ENCODE data around the gene OBSL1. TPM values are rescaled to one million over a fixed set of nuclear protein-coding genes. Genes with fewer than 3 reads are reported as not detected.

Gene OBSL1
- total RNA-seq, 2 donors from 2014 or later, result 9.9 to 13.2 TPM

DNA sequence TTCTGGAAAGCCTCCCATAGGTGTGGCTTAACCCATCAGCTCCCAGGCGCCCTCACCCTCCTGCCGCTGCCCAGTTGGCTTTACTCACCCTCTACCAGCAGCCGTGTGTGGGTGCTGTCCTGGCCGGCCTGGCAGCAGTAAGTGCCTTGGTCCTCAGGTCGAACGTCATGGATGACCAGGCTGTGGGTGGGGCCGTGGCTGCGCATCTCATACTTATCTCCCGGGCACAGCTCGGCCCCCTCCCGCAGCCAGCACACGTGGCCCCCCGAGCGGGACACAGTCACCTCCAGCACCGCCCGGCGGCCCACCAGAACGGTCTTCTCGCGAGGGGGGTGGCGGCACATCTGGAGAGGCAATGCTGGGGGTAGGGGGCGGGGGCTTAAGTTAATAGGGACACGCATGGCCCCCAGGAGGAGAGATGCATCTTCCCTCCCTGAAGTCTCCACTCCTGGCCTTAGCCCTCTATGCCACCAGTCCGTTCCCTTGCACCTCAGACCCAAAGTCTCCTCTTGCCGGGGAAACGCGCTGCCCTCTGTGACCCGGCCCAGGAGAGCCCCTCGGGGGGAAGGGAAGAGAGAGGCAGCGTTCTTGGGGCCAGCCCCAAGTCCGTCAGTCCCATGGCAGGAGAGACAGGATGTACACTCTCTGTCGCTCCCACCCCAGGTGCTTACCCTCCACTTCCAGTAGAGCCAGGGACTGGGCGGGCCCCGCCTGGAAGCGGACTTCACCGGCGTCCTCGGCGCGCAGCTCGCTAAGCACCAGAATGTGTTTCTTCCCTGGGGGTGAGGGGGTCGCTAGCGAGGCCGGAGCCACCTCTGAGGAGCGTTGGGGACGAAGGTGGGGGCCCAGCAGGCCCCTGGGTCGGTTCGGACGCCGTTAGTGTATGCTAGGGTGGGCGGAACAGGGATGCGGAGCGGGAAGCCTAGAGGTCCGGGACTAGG lies 19.6 kb downstream of the OBSL1 start:
- Histone ChIP-seq H3K4me1 (peaks cover 4% of the 10 kb centered on the region), H3K27me3 (peaks cover 8% of the 10 kb centered on the region), H3K36me3 (no peaks in the 10 kb centered on the region), H3K9me3 (no peaks in the 10 kb centered on the region), H3K27ac (no peak overlapping the region), H3K9ac (ENCODE audit: low read depth in 2 of 2, low read length in 2 of 2) (no peak overlapping the region), H3K4me3 (peak overlapping the region; percentile 60)
- intact Hi-C loops (cut with DNase I), result no loop called here
- TF ChIP-seq, protein P1, sequence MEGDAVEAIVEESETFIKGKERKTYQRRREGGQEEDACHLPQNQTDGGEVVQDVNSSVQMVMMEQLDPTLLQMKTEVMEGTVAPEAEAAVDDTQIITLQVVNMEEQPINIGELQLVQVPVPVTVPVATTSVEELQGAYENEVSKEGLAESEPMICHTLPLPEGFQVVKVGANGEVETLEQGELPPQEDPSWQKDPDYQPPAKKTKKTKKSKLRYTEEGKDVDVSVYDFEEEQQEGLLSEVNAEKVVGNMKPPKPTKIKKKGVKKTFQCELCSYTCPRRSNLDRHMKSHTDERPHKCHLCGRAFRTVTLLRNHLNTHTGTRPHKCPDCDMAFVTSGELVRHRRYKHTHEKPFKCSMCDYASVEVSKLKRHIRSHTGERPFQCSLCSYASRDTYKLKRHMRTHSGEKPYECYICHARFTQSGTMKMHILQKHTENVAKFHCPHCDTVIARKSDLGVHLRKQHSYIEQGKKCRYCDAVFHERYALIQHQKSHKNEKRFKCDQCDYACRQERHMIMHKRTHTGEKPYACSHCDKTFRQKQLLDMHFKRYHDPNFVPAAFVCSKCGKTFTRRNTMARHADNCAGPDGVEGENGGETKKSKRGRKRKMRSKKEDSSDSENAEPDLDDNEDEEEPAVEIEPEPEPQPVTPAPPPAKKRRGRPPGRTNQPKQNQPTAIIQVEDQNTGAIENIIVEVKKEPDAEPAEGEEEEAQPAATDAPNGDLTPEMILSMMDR (IDR thresholded peaks at IDR 0.05), result no peak
- DNase-seq, result peak; percentile 22

- no peak overlapping the region for H3K4me3 ChIP-seq
- no peak for DNase-seq
- H3K27me3 ChIP-seq, result peaks cover 8% of the 10 kb centered on the region
- H3K27ac ChIP-seq, result no peak overlapping the region
- H3K9ac ChIP-seq (ENCODE audit: low read depth in 2 of 2, low read length in 2 of 2), result no peak overlapping the region
- H3K4me1 ChIP-seq, result peaks cover 4% of the 10 kb centered on the region
- no peaks in the 10 kb centered on the region for H3K36me3 ChIP-seq
- TF ChIP-seq, protein P1 (IDR thresholded peaks at IDR 0.05), result no peak
- intact Hi-C loops (cut with DNase I), result no loop called here
- H3K9me3 ChIP-seq, result no peaks in the 10 kb centered on the region
Observed at GRCh38 chr2:219549619-219550018, 21.7 kb downstream of the OBSL1 start.

DNA sequence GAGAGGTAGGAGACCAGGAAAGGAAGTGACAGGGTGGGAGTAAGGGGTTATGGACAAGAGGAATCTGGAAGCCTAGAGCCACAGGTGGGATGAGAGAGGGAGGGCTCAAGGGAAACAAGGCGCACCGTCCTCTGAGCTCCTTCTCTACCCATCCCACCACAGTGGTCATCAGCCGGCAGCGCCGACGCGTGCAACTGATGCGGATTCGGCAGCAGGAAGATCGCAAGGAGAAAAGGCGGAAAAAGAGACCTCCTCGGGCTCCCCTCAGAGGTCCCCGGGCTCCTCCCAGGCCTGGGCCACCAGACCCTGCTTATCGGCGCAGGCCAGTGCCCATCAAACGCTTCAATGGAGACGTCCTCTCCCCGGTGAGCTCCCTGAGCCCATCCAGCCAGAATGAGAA lies 22.3 kb downstream of the OBSL1 start:
- no peak overlapping the region for H3K4me3 ChIP-seq
- no peak overlapping the region for H3K9ac ChIP-seq (ENCODE audit: low read depth in 2 of 2, low read length in 2 of 2)
- peaks cover 4% of the 10 kb centered on the region for H3K4me1 ChIP-seq
- DNase-seq, result no peak
- TF ChIP-seq, protein P1 (IDR thresholded peaks at IDR 0.05), result no peak
- H3K9me3 ChIP-seq, result no peaks in the 10 kb centered on the region
- H3K27me3 ChIP-seq, result peaks cover 8% of the 10 kb centered on the region
- intact Hi-C loops (cut with DNase I), result no loop called here
- H3K36me3 ChIP-seq, result no peaks in the 10 kb centered on the region
- no peak overlapping the region for H3K27ac ChIP-seq

- no peak overlapping the region for H3K9ac ChIP-seq (ENCODE audit: low read depth in 2 of 2, low read length in 2 of 2)
- H3K27ac ChIP-seq, result no peak overlapping the region
- DNase-seq, result no peak
- no peak overlapping the region for H3K4me3 ChIP-seq
- no peaks in the 10 kb centered on the region for H3K9me3 ChIP-seq
- peaks cover 8% of the 10 kb centered on the region for H3K27me3 ChIP-seq
- intact Hi-C loops (cut with DNase I), result no loop called here
- H3K36me3 ChIP-seq, result no peaks in the 10 kb centered on the region
- TF ChIP-seq, protein P1 (IDR thresholded peaks at IDR 0.05), result no peak
- H3K4me1 ChIP-seq, result no peaks in the 10 kb centered on the region
Observed at GRCh38 chr2:219547621-219548020, 23.7 kb downstream of the OBSL1 start.

- H3K27ac ChIP-seq, result no peak overlapping the region
- no peak overlapping the region for H3K9ac ChIP-seq (ENCODE audit: low read depth in 2 of 2, low read length in 2 of 2)
- H3K4me3 ChIP-seq, result no peak overlapping the region
- H3K4me1 ChIP-seq, result peaks cover 4% of the 10 kb centered on the region
- TF ChIP-seq, protein P1 (IDR thresholded peaks at IDR 0.05), result no peak
- no peaks in the 10 kb centered on the region for H3K36me3 ChIP-seq
- DNase-seq, result no peak
- H3K27me3 ChIP-seq, result no peaks in the 10 kb centered on the region
- H3K9me3 ChIP-seq, result no peaks in the 10 kb centered on the region
- intact Hi-C loops (cut with DNase I), result no loop called here
Observed at GRCh38 chr2:219545943-219546352, 25.4 kb downstream of the OBSL1 start.

All from colonic mucosa (tissue), 4 donors.